SK-N-SH (cell line): ENCODE data around the gene WDR33. TPM values are rescaled to one million over a fixed set of nuclear protein-coding genes. Genes with fewer than 3 reads are reported as not detected.

Experiments
- CTCF ChIA-PET: fragments of 300-600, 350-600 bp; formaldehyde crosslinking; extraction: SDS; loops from one replicate; lab custom pipeline; 2021; lab: Yijun Ruan, JAX
- POLR2A ChIA-PET: fragments of 350-600 bp; sonication (Branson Sonifier 250); formaldehyde crosslinking; extraction: SDS; loops from one replicate; lab custom pipeline; 2020; ENCODE audit warnings: antibody characterized with exemption, inconsistent platforms; lab: Yijun Ruan, JAX
- DNase-seq: peaks from one replicate; pipeline ENCODE4 v3.0.0; 2012
- H2AFZ ChIP-seq: fragments of 200-600 bp; sonication (generic); 2 replicates; pipeline ENCODE4 v1.8.1; 2016; ENCODE audit warnings: antibody characterized with exemption, mild to moderate bottlenecking, low read depth
- H3F3A ChIP-seq: fragments of 200-600 bp; sonication (generic); replicated peaks from 2 replicates; pipeline ENCODE3; 2016; ENCODE audit warnings: antibody characterized with exemption, mild to moderate bottlenecking; ENCODE audit not compliant: insufficient read depth
- H3K27ac ChIP-seq, 2 experiments: fragments of 200-500 bp in 1 of 2; fragments of 200-600 bp in 1 of 2; sonication (Bioruptor generic) in 1 of 2; sonication (generic), shearing (Covaris generic) in 1 of 2; 2 replicates each; pipeline versions ENCODE4 v1.5.1 to v1.6.1; 2014 to 2016; ENCODE audit warnings: low read depth in 2 of 2, inconsistent platforms in 1 of 2, low read length in 1 of 2, mild to moderate bottlenecking in 1 of 2, mixed read lengths in 1 of 2
- H3K27me3 ChIP-seq: fragments of 200-600 bp; sonication (generic), shearing (Covaris generic); 2 replicates; pipeline ENCODE4 v1.6.1; 2016; ENCODE audit warnings: mixed run types; ENCODE audit not compliant: insufficient read depth
- H3K36me3 ChIP-seq, 2 experiments: fragments of 200-500 bp in 1 of 2; fragments of 200-600 bp in 1 of 2; sonication (Bioruptor generic) in 1 of 2; sonication (generic) in 1 of 2; replicated peaks in 1 of 2; 2 replicates each; pipeline versions ENCODE3 to v1.5.1; 2014 to 2016; ENCODE audit warnings: low read length in 1 of 2, mild to moderate bottlenecking in 1 of 2; ENCODE audit not compliant: insufficient read depth in 2 of 2, control insufficient read depth in 1 of 2
- H3K4me1 ChIP-seq, 2 experiments: fragments of 200-500 bp in 1 of 2; fragments of 200-600 bp in 1 of 2; sonication (Bioruptor generic) in 1 of 2; sonication (generic), shearing (Covaris generic) in 1 of 2; 2 replicates each; pipeline versions ENCODE4 v1.5.1 to v1.6.1; 2014 to 2016; ENCODE audit warnings: low read depth in 1 of 2, low read length in 1 of 2, mixed run types in 1 of 2; ENCODE audit not compliant: insufficient read depth in 2 of 2, control insufficient read depth in 1 of 2
- H3K4me2 ChIP-seq: fragments of 200-600 bp; sonication (generic), shearing (Covaris generic); 2 replicates; pipeline ENCODE4 v1.6.1; 2017; ENCODE audit warnings: mixed run types
- H3K4me3 ChIP-seq, 2 experiments: fragments of 200-500 bp in 1 of 2; fragments of 200-600 bp in 1 of 2; sonication (Bioruptor generic) in 1 of 2; sonication (generic), shearing (Covaris generic) in 1 of 2; 2 replicates each; pipeline versions ENCODE4 v1.5.1 to v1.8.1; 2014 to 2016; ENCODE audit warnings: low read depth in 2 of 2, inconsistent platforms in 1 of 2, low read length in 1 of 2, mild to moderate bottlenecking in 1 of 2, mixed read lengths in 1 of 2, moderate library complexity in 1 of 2
- H3K79me2 ChIP-seq: fragments of 200-600 bp; sonication (generic); 2 replicates; pipeline ENCODE4 v1.8.1; 2017; ENCODE audit warnings: mild to moderate bottlenecking; ENCODE audit not compliant: insufficient read depth
- H3K9ac ChIP-seq: fragments of 200-600 bp; sonication (generic); 2 replicates; pipeline ENCODE4 v1.6.1; 2017; ENCODE audit warnings: mixed run types
- H3K9me2 ChIP-seq: fragments of 200-600 bp; sonication (generic); 2 replicates; pipeline ENCODE4 v1.6.1; 2017; ENCODE audit warnings: mixed run types
- H3K9me3 ChIP-seq: fragments of 200-600 bp; sonication (generic); 2 replicates; pipeline ENCODE4 v1.6.1; 2017; ENCODE audit warnings: mixed run types, mild to moderate bottlenecking, moderate library complexity
- H4K20me1 ChIP-seq: fragments of 200-600 bp; sonication (generic); 2 replicates; pipeline ENCODE4 v1.6.1; 2017; ENCODE audit warnings: mild to moderate bottlenecking, mixed run types; ENCODE audit not compliant: insufficient read depth
- CHD2 ChIP-seq: fragments of 150-350 bp; IDR thresholded peaks from 2 replicates; pipeline ENCODE4 v1.6.1; 2018; ENCODE audit warnings: low read length; ENCODE audit not compliant: partially characterized antibody
- EP300 ChIP-seq, 2 experiments: IDR thresholded peaks; 2 replicates each; pipeline versions ENCODE4 v1.4.0 to v1.6.1; 2012; ENCODE audit warnings: borderline replicate concordance in 1 of 2, low read depth in 1 of 2, low read length in 1 of 2
- FOXJ3 ChIP-seq: sonication (generic); formaldehyde crosslinking; IDR thresholded peaks from 2 replicates; pipeline ENCODE4 v1.5.1; 2020; ENCODE audit warnings: mild to moderate bottlenecking, missing genetic modification reagents
- FOXM1 ChIP-seq: IDR thresholded peaks from 2 replicates; pipeline ENCODE4 v1.4.0; 2012; ENCODE audit warnings: low read depth, mild to moderate bottlenecking
- GABPA ChIP-seq: IDR thresholded peaks from 2 replicates; pipeline ENCODE4 v1.4.0; 2012; ENCODE audit warnings: low read depth, mild to moderate bottlenecking
- JUND ChIP-seq: IDR thresholded peaks from 2 replicates; pipeline ENCODE4 v1.4.0; 2012
- MAX ChIP-seq: IDR thresholded peaks from 2 replicates; pipeline ENCODE4 v1.4.0; 2012; ENCODE audit warnings: low read depth
- MXI1 ChIP-seq: IDR thresholded peaks from 2 replicates; pipeline ENCODE4 v1.6.1; 2012; ENCODE audit warnings: mild to moderate bottlenecking, low read depth, low read length, improper control_type of control experiment
- POLR2AphosphoS5 ChIP-seq: IDR thresholded peaks from 2 replicates; pipeline ENCODE4 v1.6.1; 2012; ENCODE audit warnings: low read depth, low read length
- RAD21 ChIP-seq: IDR thresholded peaks from 2 replicates; pipeline ENCODE4 v1.6.1; 2012; ENCODE audit warnings: mild to moderate bottlenecking, low read length
- RCOR1 ChIP-seq: fragments of 150-350 bp; IDR thresholded peaks from 2 replicates; pipeline ENCODE4 v1.6.1; 2017; ENCODE audit warnings: antibody characterized with exemption, low read length
- RFX5 ChIP-seq: IDR thresholded peaks from 2 replicates; pipeline ENCODE4 v1.6.1; 2012; ENCODE audit warnings: mild to moderate bottlenecking, improper control_type of control experiment, low read length
- SIN3A ChIP-seq: IDR thresholded peaks from 2 replicates; pipeline ENCODE4 v1.6.1; 2012; ENCODE audit warnings: low read depth, mild to moderate bottlenecking, low read length, moderate library complexity, borderline replicate concordance
- SMC3 ChIP-seq: IDR thresholded peaks from 2 replicates; pipeline ENCODE4 v1.6.1; 2012; ENCODE audit warnings: low read depth, low read length, improper control_type of control experiment
- TAF1 ChIP-seq: IDR thresholded peaks from 2 replicates; pipeline ENCODE4 v1.6.1; 2012; ENCODE audit warnings: low read depth, mild to moderate bottlenecking, low read length, moderate library complexity, borderline replicate concordance
- YY1 ChIP-seq: IDR thresholded peaks from 2 replicates; pipeline ENCODE4 v1.4.0; 2012; ENCODE audit warnings: low read depth, mild to moderate bottlenecking
- ZBTB33 ChIP-seq: IDR thresholded peaks from 2 replicates; pipeline ENCODE4 v1.4.0; 2012; ENCODE audit warnings: low read depth, borderline replicate concordance
- WGBS: methylation state at CpG from one replicate; pipeline ENCODE4 v1.1.6; 2017; ENCODE audit warnings: low lambda C conversion rate; 5-methylcytosine and 5-hydroxymethylcytosine counted together
- polyA plus RNA-seq, 3 experiments: library from polyadenylated mRNA; depleted of rRNA; stranded (reverse); fragments of >200 nt; gene quantifications; 2 replicates each; pipeline ENCODE4 v1.2.3, GENCODE V29; 2012
- TF ChIP-seq, protein P1 (sequence below): fragments of 150-350 bp; IDR thresholded peaks from 2 replicates; pipeline ENCODE4 v1.6.1; 2017; ENCODE audit warnings: antibody characterized with exemption, low read length, low read depth, borderline replicate concordance
- TF ChIP-seq, protein P2 (sequence below): IDR thresholded peaks from 2 replicates; pipeline ENCODE4 v1.4.0; 2012; ENCODE audit warnings: low read depth, borderline replicate concordance
- TF ChIP-seq, protein P3 (sequence below): fragments of 200-600 bp; sonication (generic); IDR thresholded peaks from 2 replicates; pipeline ENCODE4 v1.6.1; 2017; ENCODE audit warnings: antibody characterized with exemption, mild to moderate bottlenecking, moderate library complexity

The WDR33 gene
- polyA plus RNA-seq, 1 of the 3 experiments (the other 2 are of a cell fraction), result 12.4 TPM

DNA sequence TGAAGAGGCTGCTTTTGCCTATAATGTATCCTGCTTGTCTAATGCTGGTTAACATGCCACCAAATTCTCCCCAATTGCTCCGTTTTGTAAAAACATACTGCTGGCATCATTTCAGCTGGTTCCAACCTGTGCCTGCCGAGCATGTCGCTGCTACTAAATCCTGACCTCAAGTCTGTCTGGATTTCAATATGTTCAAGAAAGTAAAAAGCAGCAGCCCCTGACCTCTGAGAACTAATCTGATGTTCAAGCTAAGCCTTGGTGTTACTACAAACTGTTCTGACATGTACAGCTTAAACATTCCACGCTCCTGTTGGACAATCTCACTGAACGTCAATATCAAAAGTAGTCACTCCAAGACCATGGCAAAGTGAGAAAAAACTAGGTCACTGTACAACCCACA is 63.4 kb downstream of the WDR33 start:
- Histone ChIP-seq H3K9ac (no peak overlapping the region), H3K4me2 (no peak overlapping the region), H3K36me3 (peaks cover 37 to 42% of the 10 kb centered on the region in 2 experiments), H3K4me1 (no peaks in the 10 kb centered on the region), H3K9me3 (no peaks in the 10 kb centered on the region), H3K27me3 (no peaks in the 10 kb centered on the region), H2AFZ (no peak overlapping the region), H3K27ac (no peak overlapping the region), H3K79me2 (no peaks in the 10 kb centered on the region; the same call in 1 of the 2 replicates), H3K4me3 (no peak overlapping the region), H3F3A (no peaks in the 10 kb centered on the region), H4K20me1 (no peaks in the 10 kb centered on the region), H3K9me2 (no peaks in the 10 kb centered on the region)
- no peak for TF ChIP-seq ZBTB33
- no peak for TF ChIP-seq JUND
- no peak for TF ChIP-seq GABPA
- no peak for TF ChIP-seq RCOR1
- TF ChIP-seq SMC3, result no peak
- no peak for TF ChIP-seq CHD2
- no peak for TF ChIP-seq YY1
- TF ChIP-seq, protein P1, sequence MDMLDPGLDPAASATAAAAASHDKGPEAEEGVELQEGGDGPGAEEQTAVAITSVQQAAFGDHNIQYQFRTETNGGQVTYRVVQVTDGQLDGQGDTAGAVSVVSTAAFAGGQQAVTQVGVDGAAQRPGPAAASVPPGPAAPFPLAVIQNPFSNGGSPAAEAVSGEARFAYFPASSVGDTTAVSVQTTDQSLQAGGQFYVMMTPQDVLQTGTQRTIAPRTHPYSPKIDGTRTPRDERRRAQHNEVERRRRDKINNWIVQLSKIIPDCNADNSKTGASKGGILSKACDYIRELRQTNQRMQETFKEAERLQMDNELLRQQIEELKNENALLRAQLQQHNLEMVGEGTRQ, result no peak
- no peak for TF ChIP-seq FOXJ3 (CRISPR knock-in tag)
- POLR2A ChIA-PET, result interaction anchor here (0.6 kb wide), 1 partner anchor 8 kb away, joined by 6 read pairs; no protein-coding TSS in a partner anchor
- WGBS, result 93% methylated on average over 5 of the region's 5 CpGs
- CTCF ChIA-PET, result no interaction called here
- DNase-seq, result no peak

DNA sequence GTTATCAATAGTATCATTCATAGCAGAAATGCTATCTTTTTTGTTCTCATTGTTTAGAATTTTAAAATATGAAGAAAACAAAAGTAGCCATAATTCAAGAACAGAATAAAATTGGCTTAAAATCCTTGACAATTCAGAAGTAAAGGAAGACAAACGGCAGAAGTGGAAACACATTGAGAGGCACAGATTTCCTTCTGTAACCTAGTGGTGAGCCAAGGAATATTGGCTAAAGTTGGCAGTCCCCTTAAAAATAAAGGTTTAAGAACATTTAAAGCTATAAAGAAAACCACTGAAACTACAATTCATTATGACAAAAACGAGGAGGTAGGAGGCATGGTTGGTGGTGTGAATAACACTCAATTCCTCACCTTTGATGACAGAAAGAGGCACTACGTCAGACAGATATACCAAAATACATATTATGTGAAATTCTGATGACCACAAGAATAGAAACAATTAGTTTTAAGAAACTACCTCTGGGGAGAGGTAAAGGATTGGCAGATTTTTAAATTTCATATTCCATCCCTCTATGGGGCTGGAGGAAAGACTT is 67.4 kb downstream of the WDR33 start:
- Histone ChIP-seq H3K9ac (no peak overlapping the region), H3F3A (no peaks in the 10 kb centered on the region), H3K27ac (no peak overlapping the region; a peak in 1 of 4 replicates), H3K27me3 (no peaks in the 10 kb centered on the region), H3K36me3 (peaks cover 44 to 52% of the 10 kb centered on the region in 2 experiments), H3K9me3 (no peaks in the 10 kb centered on the region), H2AFZ (no peak overlapping the region), H4K20me1 (no peaks in the 10 kb centered on the region), H3K4me1 (peaks cover 0 to 6% of the 10 kb centered on the region in 2 experiments; a peak in 2 of 4 replicates), H3K79me2 (no peaks in the 10 kb centered on the region)
- no peak for DNase-seq
- CTCF ChIA-PET, result no interaction called here
- WGBS, result 94% methylated on average over 3 of the region's 3 CpGs
- TF ChIP-seq EP300 (IDR thresholded peaks at IDR 0.05; ENCODE audit: borderline replicate concordance in 1 of 2, low read depth in 1 of 2, low read length in 1 of 2) (no peak), FOXM1 (no peak), SMC3 (no peak), JUND (no peak), RAD21 (no peak), MXI1 (no peak), SIN3A (no peak), MAX (no peak), RFX5 (no peak), TAF1 (no peak), POLR2AphosphoS5 (no peak), FOXJ3 (CRISPR knock-in tag) (no peak)
- TF ChIP-seq, protein P2, sequence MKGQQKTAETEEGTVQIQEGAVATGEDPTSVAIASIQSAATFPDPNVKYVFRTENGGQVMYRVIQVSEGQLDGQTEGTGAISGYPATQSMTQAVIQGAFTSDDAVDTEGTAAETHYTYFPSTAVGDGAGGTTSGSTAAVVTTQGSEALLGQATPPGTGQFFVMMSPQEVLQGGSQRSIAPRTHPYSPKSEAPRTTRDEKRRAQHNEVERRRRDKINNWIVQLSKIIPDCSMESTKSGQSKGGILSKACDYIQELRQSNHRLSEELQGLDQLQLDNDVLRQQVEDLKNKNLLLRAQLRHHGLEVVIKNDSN, result no peak
- TF ChIP-seq, protein P1, result no peak
- TF ChIP-seq, protein P3, sequence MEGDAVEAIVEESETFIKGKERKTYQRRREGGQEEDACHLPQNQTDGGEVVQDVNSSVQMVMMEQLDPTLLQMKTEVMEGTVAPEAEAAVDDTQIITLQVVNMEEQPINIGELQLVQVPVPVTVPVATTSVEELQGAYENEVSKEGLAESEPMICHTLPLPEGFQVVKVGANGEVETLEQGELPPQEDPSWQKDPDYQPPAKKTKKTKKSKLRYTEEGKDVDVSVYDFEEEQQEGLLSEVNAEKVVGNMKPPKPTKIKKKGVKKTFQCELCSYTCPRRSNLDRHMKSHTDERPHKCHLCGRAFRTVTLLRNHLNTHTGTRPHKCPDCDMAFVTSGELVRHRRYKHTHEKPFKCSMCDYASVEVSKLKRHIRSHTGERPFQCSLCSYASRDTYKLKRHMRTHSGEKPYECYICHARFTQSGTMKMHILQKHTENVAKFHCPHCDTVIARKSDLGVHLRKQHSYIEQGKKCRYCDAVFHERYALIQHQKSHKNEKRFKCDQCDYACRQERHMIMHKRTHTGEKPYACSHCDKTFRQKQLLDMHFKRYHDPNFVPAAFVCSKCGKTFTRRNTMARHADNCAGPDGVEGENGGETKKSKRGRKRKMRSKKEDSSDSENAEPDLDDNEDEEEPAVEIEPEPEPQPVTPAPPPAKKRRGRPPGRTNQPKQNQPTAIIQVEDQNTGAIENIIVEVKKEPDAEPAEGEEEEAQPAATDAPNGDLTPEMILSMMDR, result no peak
- TF ChIP-seq, all 33 proteins: peak for 0
- POLR2A ChIA-PET, result no interaction called here
- Histone ChIP-seq H3K9me2 (no peaks in the 10 kb centered on the region), H3K4me3 (no peak overlapping the region), H3K4me2 (no peak overlapping the region)
